Smooth muscle cell (in vitro differentiated cells): Measurements from ENCODE around the gene SLC15A5. TPM values are rescaled to one million over a fixed set of nuclear protein-coding genes. Genes with fewer than 3 reads are reported as not detected.

Experiments used
- DNase-seq: peaks from one replicate; lab custom pipeline; 2025; ENCODE audit not compliant: unreplicated experiment; lab: John Stamatoyannopoulos, UW
- H2AFZ ChIP-seq: fragments of 200-600 bp; sonication (generic); 2 replicates; pipeline ENCODE4 v1.6.0; 2016; ENCODE audit warnings: antibody characterized with exemption, low read depth, mild to moderate bottlenecking
- H3F3A ChIP-seq: fragments of 200-600 bp; sonication (generic); 2 replicates; pipeline ENCODE4 v1.6.0; 2017; ENCODE audit warnings: antibody characterized with exemption, low read depth
- H3K27ac ChIP-seq: fragments of 200-600 bp; sonication (generic); 2 replicates; pipeline ENCODE4 v1.5.1; 2016; ENCODE audit warnings: low read depth, mild to moderate bottlenecking
- H3K27me3 ChIP-seq: fragments of 200-600 bp; sonication (generic); 2 replicates; pipeline ENCODE4 v1.6.1; 2016; ENCODE audit warnings: low read depth, mild to moderate bottlenecking
- H3K36me3 ChIP-seq: fragments of 200-600 bp; sonication (generic); 2 replicates; pipeline ENCODE4 v1.5.1; 2016; ENCODE audit warnings: low read depth
- H3K4me1 ChIP-seq: fragments of 200-600 bp; sonication (generic); 2 replicates; pipeline ENCODE4 v1.5.1; 2016; ENCODE audit warnings: low read depth
- H3K4me2 ChIP-seq: fragments of 200-600 bp; sonication (generic); 2 replicates; pipeline ENCODE4 v1.6.0; 2016; ENCODE audit warnings: mild to moderate bottlenecking
- H3K4me3 ChIP-seq: fragments of 200-600 bp; sonication (generic); 2 replicates; pipeline ENCODE4 v1.5.1; 2016; ENCODE audit warnings: mild to moderate bottlenecking
- H3K79me2 ChIP-seq: fragments of 200-600 bp; sonication (generic); 2 replicates; pipeline ENCODE4 v1.6.0; 2016; ENCODE audit warnings: low read depth, mild to moderate bottlenecking
- H3K9ac ChIP-seq: fragments of 200-600 bp; sonication (generic); 2 replicates; pipeline ENCODE4 v1.6.0; 2016; ENCODE audit warnings: low read depth
- H3K9me3 ChIP-seq: fragments of 200-600 bp; sonication (generic); replicated peaks from 2 replicates; pipeline ENCODE4 v1.5.1; 2016; ENCODE audit warnings: low read depth
- H4K20me1 ChIP-seq: fragments of 200-600 bp; sonication (generic); 2 replicates; pipeline ENCODE4 v1.6.0; 2016; ENCODE audit warnings: low read depth
- WGBS: methylation state at CpG from one replicate; pipeline ENCODE4 v1.1.7; 2016; ENCODE audit warnings: low lambda C conversion rate; 5-methylcytosine and 5-hydroxymethylcytosine counted together
- polyA plus RNA-seq: library from polyadenylated mRNA; unstranded; fragments of >200 nt; fragmentation: Nextera tagmentation; extraction: Ambion mirVana; gene quantifications from 2 replicates; pipeline ENCODE4 v1.2.1, GENCODE V29; 2016
- total RNA-seq: library from RNA; depleted of rRNA; stranded (reverse); fragments of >200 nt; gene quantifications from 2 replicates; pipeline ENCODE4 v1.2.3, GENCODE V29; 2014
- TF ChIP-seq, protein P1 (sequence below): fragments of 200-600 bp; sonication (generic); IDR thresholded peaks from 2 replicates; pipeline ENCODE4 v1.5.1; 2017; ENCODE audit warnings: borderline replicate concordance, mild to moderate bottlenecking, antibody characterized with exemption; ENCODE audit not compliant: insufficient read depth, poor library complexity, severe bottlenecking

Gene SLC15A5
- total and polyA plus RNA-seq, 2 experiments from 2014 or later, result not detected

DNA sequence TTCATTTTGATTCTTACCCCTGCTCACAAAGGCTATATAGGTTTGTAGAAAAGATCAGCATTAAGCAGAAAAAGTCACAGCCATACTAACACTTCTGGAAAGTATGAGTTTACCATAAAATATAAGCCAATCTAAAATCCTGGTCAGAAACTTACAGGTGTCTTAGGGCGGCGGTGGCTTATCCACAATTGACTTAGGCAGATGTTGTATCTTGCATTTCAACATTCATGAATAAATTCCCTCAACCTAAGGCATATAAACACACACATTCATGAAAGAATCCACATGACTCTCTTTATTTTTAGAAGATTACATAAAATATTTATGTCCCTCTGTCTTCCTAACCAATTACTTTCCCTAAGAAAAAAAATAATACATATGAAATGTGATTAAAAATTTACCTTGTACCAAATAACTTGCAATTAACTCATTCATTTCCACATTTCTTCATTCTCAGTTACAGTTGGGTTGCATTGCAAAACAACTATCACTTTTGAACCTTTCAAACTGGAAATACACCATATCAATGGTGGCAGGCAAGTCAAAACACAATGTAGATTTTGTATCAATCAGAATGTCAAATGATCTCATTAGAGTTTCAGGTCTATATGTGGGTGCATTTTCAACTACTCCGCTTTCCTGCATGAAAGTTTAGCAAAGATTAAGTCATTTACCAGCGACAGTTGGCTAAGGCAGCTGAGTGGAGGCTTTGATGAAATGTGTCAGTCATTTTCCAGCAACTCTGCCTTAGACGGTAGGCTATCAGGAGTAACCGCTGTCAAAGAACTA, 124.4 kb downstream of the SLC15A5 start:
- DNase-seq, result no peak
- WGBS, result 89% methylated on average over 6 of the region's 6 CpGs
- TF ChIP-seq, protein P1, sequence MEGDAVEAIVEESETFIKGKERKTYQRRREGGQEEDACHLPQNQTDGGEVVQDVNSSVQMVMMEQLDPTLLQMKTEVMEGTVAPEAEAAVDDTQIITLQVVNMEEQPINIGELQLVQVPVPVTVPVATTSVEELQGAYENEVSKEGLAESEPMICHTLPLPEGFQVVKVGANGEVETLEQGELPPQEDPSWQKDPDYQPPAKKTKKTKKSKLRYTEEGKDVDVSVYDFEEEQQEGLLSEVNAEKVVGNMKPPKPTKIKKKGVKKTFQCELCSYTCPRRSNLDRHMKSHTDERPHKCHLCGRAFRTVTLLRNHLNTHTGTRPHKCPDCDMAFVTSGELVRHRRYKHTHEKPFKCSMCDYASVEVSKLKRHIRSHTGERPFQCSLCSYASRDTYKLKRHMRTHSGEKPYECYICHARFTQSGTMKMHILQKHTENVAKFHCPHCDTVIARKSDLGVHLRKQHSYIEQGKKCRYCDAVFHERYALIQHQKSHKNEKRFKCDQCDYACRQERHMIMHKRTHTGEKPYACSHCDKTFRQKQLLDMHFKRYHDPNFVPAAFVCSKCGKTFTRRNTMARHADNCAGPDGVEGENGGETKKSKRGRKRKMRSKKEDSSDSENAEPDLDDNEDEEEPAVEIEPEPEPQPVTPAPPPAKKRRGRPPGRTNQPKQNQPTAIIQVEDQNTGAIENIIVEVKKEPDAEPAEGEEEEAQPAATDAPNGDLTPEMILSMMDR, result no peak

DNA sequence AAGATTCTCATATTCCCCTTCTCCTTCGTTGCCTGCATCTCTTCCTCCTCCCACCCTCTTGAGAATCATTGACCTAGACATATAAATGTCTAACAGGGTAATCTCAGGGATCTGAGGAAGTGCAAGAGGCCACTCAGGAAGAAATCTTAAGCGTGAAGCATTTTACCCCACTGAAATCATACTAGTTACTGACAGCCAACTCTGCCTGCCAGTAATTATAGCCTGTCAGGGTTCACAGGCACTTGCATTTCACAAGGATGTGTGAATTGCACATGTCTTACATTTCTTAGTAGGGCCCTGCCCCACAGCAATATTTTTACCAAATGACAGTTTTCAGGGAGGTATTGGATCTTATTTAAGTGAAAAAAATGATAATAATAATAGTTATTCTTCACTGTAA, 127.2 kb downstream of the SLC15A5 start:
- Histone ChIP-seq H3K4me1 (no peaks in the 10 kb centered on the region), H3K27me3 (peaks cover 6% of the 10 kb centered on the region), H3K9me3 (no peaks in the 10 kb centered on the region), H3K27ac (no peak overlapping the region), H2AFZ (no peak overlapping the region), H3K36me3 (no peaks in the 10 kb centered on the region), H3K79me2 (no peaks in the 10 kb centered on the region), H3F3A (no peaks in the 10 kb centered on the region), H4K20me1 (no peaks in the 10 kb centered on the region), H3K9ac (no peak overlapping the region), H3K4me2 (no peak overlapping the region), H3K4me3 (no peak overlapping the region)
- DNase-seq, result no peak
- 28% methylated on average over 2 of the region's 2 CpGs for WGBS
- TF ChIP-seq, protein P1, result no peak

More for the DNA sequence above, 124.4 kb downstream of the SLC15A5 start:
- Histone ChIP-seq H3K36me3 (no peaks in the 10 kb centered on the region), H3K9ac (no peak overlapping the region), H3K27me3 (peaks cover 6% of the 10 kb centered on the region), H3K9me3 (no peaks in the 10 kb centered on the region), H3K27ac (no peak overlapping the region), H3K4me3 (no peak overlapping the region), H3F3A (no peaks in the 10 kb centered on the region), H4K20me1 (no peaks in the 10 kb centered on the region), H2AFZ (no peak overlapping the region), H3K79me2 (no peaks in the 10 kb centered on the region), H3K4me2 (no peak overlapping the region), H3K4me1 (no peaks in the 10 kb centered on the region)

DNA sequence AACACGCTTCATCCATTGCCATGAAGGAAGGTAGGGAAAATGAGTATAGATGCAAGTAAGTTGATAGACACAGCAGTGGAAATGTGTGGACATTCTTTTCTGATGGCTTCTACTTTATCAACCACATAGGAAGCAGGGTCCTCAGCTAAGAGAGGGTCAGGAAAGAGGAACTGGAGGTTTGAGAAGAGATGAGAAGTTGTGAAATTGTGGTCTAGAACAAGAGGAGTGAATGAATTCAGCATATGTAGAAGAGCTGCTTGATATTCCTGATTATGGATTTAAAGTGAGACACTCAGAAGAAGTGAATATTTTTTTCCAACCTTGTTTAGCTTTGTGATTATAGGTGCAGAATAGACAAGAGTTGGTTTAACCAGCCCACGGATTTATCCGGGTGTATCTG, 128.5 kb downstream of the SLC15A5 start:
- no peak for DNase-seq
- H3K9me3 ChIP-seq, result no peaks in the 10 kb centered on the region
- H3F3A ChIP-seq, result no peaks in the 10 kb centered on the region
- H3K9ac ChIP-seq, result no peak overlapping the region
- no peak overlapping the region for H3K4me2 ChIP-seq
- H3K36me3 ChIP-seq, result no peaks in the 10 kb centered on the region
- 95% methylated on average over 3 of the region's 3 CpGs for WGBS
- H4K20me1 ChIP-seq, result no peaks in the 10 kb centered on the region
- H3K79me2 ChIP-seq, result no peaks in the 10 kb centered on the region
- no peaks in the 10 kb centered on the region for H3K4me1 ChIP-seq
- TF ChIP-seq, protein P1, result no peak
- H2AFZ ChIP-seq, result no peak overlapping the region
- peaks cover 6% of the 10 kb centered on the region for H3K27me3 ChIP-seq
- no peak overlapping the region for H3K27ac ChIP-seq
- no peak overlapping the region for H3K4me3 ChIP-seq

Other genes starting within 250 kb of the SLC15A5 start
- 30.4 and 31.4 TPM in 2 replicates for gene MGST1, start 70.0 kb upstream of the SLC15A5 start, total RNA-seq
- gene MGST1, start 70.0 kb upstream of the SLC15A5 start, polyA plus RNA-seq, result 21.7 and 59.2 TPM in 2 replicates